ENCODE results near the gene BRPF3.

Gene BRPF3

GRCh38 chr6:36266913-36267644 lies 70.5 kb downstream of the BRPF3 start:
- in situ Hi-C loops (cut with MboI; ENCODE audit: low sequenced_read_pairs), result no loop called here

- in situ Hi-C loops (cut with MboI; ENCODE audit: low sequenced_read_pairs), result no loop called here
Observed at GRCh38 chr6:36267731-36268477, 71.4 kb downstream of the BRPF3 start.

GRCh38 chr6:36268478-36269275 lies 72.1 kb downstream of the BRPF3 start:
- in situ Hi-C loops (cut with MboI; ENCODE audit: low sequenced_read_pairs), result no loop called here

GRCh38 chr6:36269834-36270705 lies 73.5 kb downstream of the BRPF3 start, which contains the start of gene PNPLA1:
TSS of gene PNPLA1 (plus strand) at chr6:36270060. CDS start at chr6:36270460, 400 bp downstream.
- in situ Hi-C loops (cut with MboI; ENCODE audit: low sequenced_read_pairs), result no loop called here

GRCh38 chr6:36272234-36272633 lies 75.7 kb downstream of the BRPF3 start:
- in situ Hi-C loops (cut with MboI; ENCODE audit: low sequenced_read_pairs), result no loop called here

- in situ Hi-C loops (cut with MboI; ENCODE audit: low sequenced_read_pairs), result no loop called here
Observed at GRCh38 chr6:36273067-36273466, 76.5 kb downstream of the BRPF3 start.

- in situ Hi-C loops (cut with MboI; ENCODE audit: low sequenced_read_pairs), result no loop called here
Observed at GRCh38 chr6:36273802-36274514, 77.4 kb downstream of the BRPF3 start.

- in situ Hi-C loops (cut with MboI; ENCODE audit: low sequenced_read_pairs), result no loop called here
Observed at GRCh38 chr6:36276581-36277536, 80.3 kb downstream of the BRPF3 start.

GRCh38 chr6:36277946-36278470 lies 81.5 kb downstream of the BRPF3 start:
- in situ Hi-C loops (cut with MboI; ENCODE audit: low sequenced_read_pairs), result no loop called here

GRCh38 chr6:36280467-36280866 lies 83.9 kb downstream of the BRPF3 start:
- in situ Hi-C loops (cut with MboI; ENCODE audit: low sequenced_read_pairs), result no loop called here

GRCh38 chr6:36280983-36281382 lies 84.4 kb downstream of the BRPF3 start:
- in situ Hi-C loops (cut with MboI; ENCODE audit: low sequenced_read_pairs), result no loop called here
